ENCODE results near the gene KIF19.

Gene KIF19

DNA sequence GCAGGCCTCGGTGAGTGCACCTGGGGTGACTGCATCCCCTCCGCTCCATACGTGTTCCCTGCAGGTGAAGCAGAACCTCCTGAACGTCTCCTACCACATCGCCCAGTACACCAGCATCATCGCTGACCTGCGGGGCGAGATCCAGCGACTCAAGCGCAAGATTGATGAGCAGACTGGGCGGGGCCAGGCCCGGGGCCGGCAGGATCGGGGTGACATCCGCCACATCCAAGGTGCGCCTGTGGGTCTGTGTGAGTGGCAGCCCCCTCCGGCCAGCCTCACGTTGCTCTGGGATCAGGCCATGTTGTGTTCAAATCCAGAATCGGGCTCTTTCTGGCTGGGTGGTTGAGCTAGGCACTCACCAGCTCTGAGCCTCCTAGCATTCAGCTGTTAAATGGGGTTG is 23.1 kb downstream of the KIF19 start:
- no peaks in the 10 kb centered on the region for H3K9me2 ChIP-seq (replicated peaks; ENCODE audit: insufficient read depth, low read length)

DNA sequence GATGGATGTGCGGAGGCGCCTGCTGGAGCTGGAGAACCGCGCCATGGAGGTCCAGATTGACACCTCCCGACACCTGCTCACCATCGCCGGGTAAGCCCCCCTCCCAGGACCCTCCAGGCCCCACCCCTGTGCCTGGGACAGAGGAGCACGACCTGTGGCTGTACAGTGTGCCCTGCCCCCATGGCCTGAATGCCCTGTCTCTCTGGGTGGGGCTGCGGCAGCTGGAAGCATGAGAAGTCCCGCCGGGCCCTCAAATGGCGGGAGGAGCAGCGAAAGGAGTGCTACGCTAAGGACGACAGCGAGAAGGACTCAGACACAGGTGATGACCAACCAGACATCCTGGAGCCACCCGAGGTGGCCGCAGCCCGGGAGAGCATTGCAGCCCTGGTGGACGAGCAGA is 24.5 kb downstream of the KIF19 start:
- Histone ChIP-seq H3K9me3 (ENCODE audit: insufficient read depth, low read length) (no peaks in the 10 kb centered on the region), H3K9ac (ENCODE audit: low read length) (no peak overlapping the region), H3K9me2 (replicated peaks; ENCODE audit: insufficient read depth, low read length) (no peaks in the 10 kb centered on the region), H3K79me2 (ENCODE audit: insufficient read depth, low read length) (no peaks in the 10 kb centered on the region), H3K4me3 (ENCODE audit: insufficient read depth, low read length, poor library complexity, severe bottlenecking) (no peak overlapping the region), H3K4me2 (ENCODE audit: low read depth, low read length, poor library complexity, severe bottlenecking) (no peak overlapping the region), H3K27me3 (ENCODE audit: low read length) (no peaks in the 10 kb centered on the region), H3F3A (ENCODE audit: insufficient read depth) (no peaks in the 10 kb centered on the region), H2AFZ (ENCODE audit: low read depth, low read length, severe bottlenecking) (no peak overlapping the region), H4K20me1 (ENCODE audit: low read depth, low read length) (no peaks in the 10 kb centered on the region), H3K27ac (ENCODE audit: low read depth, low read length) (no peak overlapping the region), H3K36me3 (ENCODE audit: low read length) (no peaks in the 10 kb centered on the region)
- TF ChIP-seq, protein P1, sequence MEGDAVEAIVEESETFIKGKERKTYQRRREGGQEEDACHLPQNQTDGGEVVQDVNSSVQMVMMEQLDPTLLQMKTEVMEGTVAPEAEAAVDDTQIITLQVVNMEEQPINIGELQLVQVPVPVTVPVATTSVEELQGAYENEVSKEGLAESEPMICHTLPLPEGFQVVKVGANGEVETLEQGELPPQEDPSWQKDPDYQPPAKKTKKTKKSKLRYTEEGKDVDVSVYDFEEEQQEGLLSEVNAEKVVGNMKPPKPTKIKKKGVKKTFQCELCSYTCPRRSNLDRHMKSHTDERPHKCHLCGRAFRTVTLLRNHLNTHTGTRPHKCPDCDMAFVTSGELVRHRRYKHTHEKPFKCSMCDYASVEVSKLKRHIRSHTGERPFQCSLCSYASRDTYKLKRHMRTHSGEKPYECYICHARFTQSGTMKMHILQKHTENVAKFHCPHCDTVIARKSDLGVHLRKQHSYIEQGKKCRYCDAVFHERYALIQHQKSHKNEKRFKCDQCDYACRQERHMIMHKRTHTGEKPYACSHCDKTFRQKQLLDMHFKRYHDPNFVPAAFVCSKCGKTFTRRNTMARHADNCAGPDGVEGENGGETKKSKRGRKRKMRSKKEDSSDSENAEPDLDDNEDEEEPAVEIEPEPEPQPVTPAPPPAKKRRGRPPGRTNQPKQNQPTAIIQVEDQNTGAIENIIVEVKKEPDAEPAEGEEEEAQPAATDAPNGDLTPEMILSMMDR (IDR thresholded peaks at IDR 0.05; ENCODE audit: insufficient read depth, low read length, poor library complexity, severe bottlenecking) = no peak
- no peak for TF ChIP-seq EZH2phosphoT487 (conservative IDR thresholded peaks at IDR 0.05; ENCODE audit: low read length)

More for the DNA sequence above, 23.1 kb downstream of the KIF19 start:
- no peaks in the 10 kb centered on the region for H3K27me3 ChIP-seq (ENCODE audit: low read length)
- no peaks in the 10 kb centered on the region for H3K79me2 ChIP-seq (ENCODE audit: insufficient read depth, low read length)
- H4K20me1 ChIP-seq (ENCODE audit: low read depth, low read length) = no peaks in the 10 kb centered on the region
- no peak overlapping the region for H3K4me3 ChIP-seq (ENCODE audit: insufficient read depth, low read length, poor library complexity, severe bottlenecking)
- no peak overlapping the region for H2AFZ ChIP-seq (ENCODE audit: low read depth, low read length, severe bottlenecking)
- H3K9me3 ChIP-seq (ENCODE audit: insufficient read depth, low read length) = no peaks in the 10 kb centered on the region
- no peak overlapping the region for H3K9ac ChIP-seq (ENCODE audit: low read length)
- no peak overlapping the region for H3K4me2 ChIP-seq (ENCODE audit: low read depth, low read length, poor library complexity, severe bottlenecking)
- no peak overlapping the region for H3K27ac ChIP-seq (ENCODE audit: low read depth, low read length)
- no peaks in the 10 kb centered on the region for H3K36me3 ChIP-seq (ENCODE audit: low read length)
- no peaks in the 10 kb centered on the region for H3F3A ChIP-seq (ENCODE audit: insufficient read depth)
- TF ChIP-seq, protein P1 (IDR thresholded peaks at IDR 0.05; ENCODE audit: insufficient read depth, low read length, poor library complexity, severe bottlenecking) = no peak
- no peak for TF ChIP-seq EZH2phosphoT487 (conservative IDR thresholded peaks at IDR 0.05; ENCODE audit: low read length)

DNA sequence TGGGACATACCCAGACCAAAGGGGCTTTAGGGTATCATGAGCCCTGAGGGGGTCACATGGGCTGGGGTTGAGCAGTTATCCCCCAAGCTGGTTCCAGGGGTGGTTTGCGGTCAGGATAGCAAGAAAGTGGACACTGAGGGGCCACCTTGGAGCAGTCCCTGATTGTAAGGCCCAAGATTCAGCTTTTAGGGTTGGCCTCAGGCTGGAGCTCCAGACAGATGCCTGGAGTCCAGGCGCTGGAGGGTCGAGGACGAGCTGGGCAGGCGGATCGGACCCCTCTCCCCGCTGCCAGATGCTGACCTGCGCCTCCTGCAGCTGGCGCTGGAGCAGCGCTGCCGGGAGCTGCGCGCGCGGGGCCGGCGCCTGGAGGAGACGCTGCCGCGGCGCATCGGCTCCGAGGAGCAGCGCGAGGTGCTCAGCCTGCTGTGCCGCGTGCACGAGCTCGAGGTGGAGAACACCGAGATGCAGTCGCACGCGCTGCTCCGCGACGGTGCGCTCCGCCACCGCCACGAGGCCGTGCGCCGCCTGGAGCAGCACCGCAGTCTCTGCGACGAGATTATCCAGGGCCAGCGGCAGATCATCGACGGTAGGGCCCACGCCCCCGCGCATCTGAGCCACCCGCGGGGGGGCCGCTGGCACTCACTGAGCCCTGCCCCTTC is 25.7 kb downstream of the KIF19 start:
- no peak for TF ChIP-seq EZH2phosphoT487 (conservative IDR thresholded peaks at IDR 0.05; ENCODE audit: low read length)
- TF ChIP-seq, protein P1 (IDR thresholded peaks at IDR 0.05; ENCODE audit: insufficient read depth, low read length, poor library complexity, severe bottlenecking) = no peak
- Histone ChIP-seq H3K4me3 (ENCODE audit: insufficient read depth, low read length, poor library complexity, severe bottlenecking) (no peak overlapping the region), H3K27ac (ENCODE audit: low read depth, low read length) (no peak overlapping the region), H3K9me2 (replicated peaks; ENCODE audit: insufficient read depth, low read length) (no peaks in the 10 kb centered on the region), H4K20me1 (ENCODE audit: low read depth, low read length) (no peaks in the 10 kb centered on the region), H3K9me3 (ENCODE audit: insufficient read depth, low read length) (no peaks in the 10 kb centered on the region), H2AFZ (ENCODE audit: low read depth, low read length, severe bottlenecking) (no peak overlapping the region), H3K4me2 (ENCODE audit: low read depth, low read length, poor library complexity, severe bottlenecking) (no peak overlapping the region), H3K36me3 (ENCODE audit: low read length) (no peaks in the 10 kb centered on the region), H3K27me3 (ENCODE audit: low read length) (no peaks in the 10 kb centered on the region), H3K79me2 (ENCODE audit: insufficient read depth, low read length) (no peaks in the 10 kb centered on the region), H3F3A (ENCODE audit: insufficient read depth) (no peaks in the 10 kb centered on the region), H3K9ac (ENCODE audit: low read length) (no peak overlapping the region)
